HG02943 (cell line): Measurements from ENCODE around the gene FAM131B.
"Not testable (repeated sequence)": the region's sequence is repeated elsewhere in the genome, so short reads cannot be mapped to it uniquely, and the experiment has no call there.

Source experiments
- ATAC-seq: cut with Tn5 transposase; IDR thresholded peaks from one replicate; pipeline ENCODE4 v1.9.1; 2021; ENCODE audit warnings: mild to moderate bottlenecking, low read depth, moderate library complexity; ENCODE audit not compliant: unreplicated experiment

The FAM131B gene

GRCh38 chr7:143362131-143363015, at the start of gene FAM131B:
FAM131B (minus strand) TSS chr7:143362713; CDS start chr7:143362603, 110 bp downstream.
- ATAC-seq, result no peak

GRCh38 chr7:143411976-143412708, 49.6 kb upstream of the FAM131B start:
- no peak for ATAC-seq

GRCh38 chr7:143410521-143411004, 48.0 kb upstream of the FAM131B start:
- ATAC-seq, result no peak

GRCh38 chr7:143408686-143409561, 46.4 kb upstream of the FAM131B start, which contains the start of gene EPHA1:
EPHA1 (minus strand) TSS chr7:143408856; CDS start chr7:143408805, 51 bp downstream.
- ATAC-seq, result no peak

- ATAC-seq, result no peak
These were observed 45.8 kb upstream of the FAM131B start for GRCh38 chr7:143408252-143408685.

- no peak for ATAC-seq
These were observed 45.1 kb upstream of the FAM131B start for GRCh38 chr7:143407287-143408251.

GRCh38 chr7:143406002-143406357, 43.5 kb upstream of the FAM131B start:
- no peak for ATAC-seq

GRCh38 chr7:143405173-143406001, 42.9 kb upstream of the FAM131B start:
- no peak for ATAC-seq

GRCh38 chr7:143402233-143402632, 39.7 kb upstream of the FAM131B start:
- not testable (repeated sequence) for ATAC-seq

GRCh38 chr7:143401265-143401664, 38.8 kb upstream of the FAM131B start:
- ATAC-seq, result no peak

- no peak for ATAC-seq
These were observed 37.1 kb upstream of the FAM131B start for GRCh38 chr7:143399642-143400041.

- ATAC-seq, result no peak
These were observed 36.6 kb upstream of the FAM131B start for GRCh38 chr7:143399151-143399550.

- ATAC-seq, result no peak
These were observed 36.1 kb upstream of the FAM131B start for GRCh38 chr7:143398616-143399015.

GRCh38 chr7:143397710-143398530, 35.4 kb upstream of the FAM131B start:
- no peak for ATAC-seq

- ATAC-seq, result no peak
These were observed 34.4 kb upstream of the FAM131B start for GRCh38 chr7:143396625-143397556.

GRCh38 chr7:143396182-143396581, 33.7 kb upstream of the FAM131B start:
- ATAC-seq, result no peak
